B cell (primary cell): ENCODE measurements around the gene FOXF1.

Experiments used
- CTCF ChIP-seq: fragments of 200-600 bp; IDR thresholded peaks from one replicate; pipeline ENCODE4 v1.8.0; 2022; ENCODE audit warnings: antibody characterized with exemption, mild to moderate bottlenecking
- EZH2 ChIP-seq: IDR thresholded peaks from 2 replicates; pipeline ENCODE4 v1.6.1; 2012; ENCODE audit warnings: borderline replicate concordance, low read depth, mild to moderate bottlenecking, moderate library complexity, low read length; ENCODE audit not compliant: insufficient read depth, poor library complexity, severe bottlenecking

GRCh38 chr16:86494039-86494564, 16.2 kb upstream of the FOXF1 start:
- TF ChIP-seq CTCF (no peak), EZH2 (no peak)
